ENCODE measurements around the gene TBX21.
"Not testable (repeated sequence)": the region's sequence is repeated elsewhere in the genome, so short reads cannot be mapped to it uniquely, and the experiment has no call there.

The TBX21 gene

GRCh38 chr17:47738178-47738577 is 5.1 kb downstream of the TBX21 start:
- Histone ChIP-seq H3K27me3 (replicated peaks; ENCODE audit: insufficient read depth, low read length) (peaks cover 18% of the 10 kb centered on the region), H3K9me3 (replicated peaks; ENCODE audit: insufficient read depth, low read length) (no peaks in the 10 kb centered on the region), H4K20me1 (ENCODE audit: insufficient read depth, low read length) (no peaks in the 10 kb centered on the region), H3K4me2 (ENCODE audit: low read depth, low read length) (no peak overlapping the region), H3K9ac (ENCODE audit: low read length) (no peak overlapping the region), H3K4me3 (ENCODE audit: low read length) (no peak overlapping the region), H2AFZ (ENCODE audit: low read length) (no peak overlapping the region), H3F3A (ENCODE audit: insufficient read depth, low read length) (no peaks in the 10 kb centered on the region), H3K79me2 (ENCODE audit: low read length) (no peaks in the 10 kb centered on the region), H3K36me3 (replicated peaks; ENCODE audit: insufficient read depth, low read length) (no peaks in the 10 kb centered on the region), H3K4me1 (ENCODE audit: low read length) (no peaks in the 10 kb centered on the region), H3K27ac (ENCODE audit: low read length) (no peak overlapping the region), H3K9me2 (replicated peaks; ENCODE audit: insufficient read depth, low read length) (no peaks in the 10 kb centered on the region)
- TF ChIP-seq EZH2 (optimal IDR thresholded peaks at IDR 0.05; ENCODE audit: low read depth, low read length) (no peak), EZH2phosphoT487 (IDR thresholded peaks at IDR 0.05; ENCODE audit: low read length) (no peak)
- DNase-seq = no peak

- H3F3A ChIP-seq (ENCODE audit: insufficient read depth, low read length) = no peaks in the 10 kb centered on the region
- no peak overlapping the region for H3K4me3 ChIP-seq (ENCODE audit: low read length)
- TF ChIP-seq EZH2phosphoT487 (IDR thresholded peaks at IDR 0.05; ENCODE audit: low read length) (no peak), EZH2 (optimal IDR thresholded peaks at IDR 0.05; ENCODE audit: low read depth, low read length) (no peak), CTCF (IDR thresholded peaks at IDR 0.05; ENCODE audit: low read length) (no peak)
- no peak overlapping the region for H3K27ac ChIP-seq (ENCODE audit: low read length)
- H2AFZ ChIP-seq (ENCODE audit: low read length) = no peak overlapping the region
- no peak for DNase-seq
- no peaks in the 10 kb centered on the region for H3K9me3 ChIP-seq (replicated peaks; ENCODE audit: insufficient read depth, low read length)
- H3K9me2 ChIP-seq (replicated peaks; ENCODE audit: insufficient read depth, low read length) = no peaks in the 10 kb centered on the region
- H3K4me2 ChIP-seq (ENCODE audit: low read depth, low read length) = no peak overlapping the region
- no peaks in the 10 kb centered on the region for H3K79me2 ChIP-seq (ENCODE audit: low read length)
- H4K20me1 ChIP-seq (ENCODE audit: insufficient read depth, low read length) = no peaks in the 10 kb centered on the region
- H3K4me1 ChIP-seq (ENCODE audit: low read length) = no peaks in the 10 kb centered on the region
- no peaks in the 10 kb centered on the region for H3K36me3 ChIP-seq (replicated peaks; ENCODE audit: insufficient read depth, low read length)
- H3K27me3 ChIP-seq (replicated peaks; ENCODE audit: insufficient read depth, low read length) = peaks cover 20% of the 10 kb centered on the region
- no peak overlapping the region for H3K9ac ChIP-seq (ENCODE audit: low read length)
Measured at GRCh38 chr17:47739150-47739549, 6.1 kb downstream of the TBX21 start.

GRCh38 chr17:47739945-47740344 is 6.9 kb downstream of the TBX21 start:
- not testable (repeated sequence) for H3K9me3 ChIP-seq (replicated peaks; ENCODE audit: insufficient read depth, low read length); H4K20me1 ChIP-seq (ENCODE audit: insufficient read depth, low read length); H3K36me3 ChIP-seq (replicated peaks; ENCODE audit: insufficient read depth, low read length); H3K4me1 ChIP-seq (ENCODE audit: low read length); H3K4me2 ChIP-seq (ENCODE audit: low read depth, low read length); H3F3A ChIP-seq (ENCODE audit: insufficient read depth, low read length); H3K4me3 ChIP-seq (ENCODE audit: low read length); H2AFZ ChIP-seq (ENCODE audit: low read length); H3K9ac ChIP-seq (ENCODE audit: low read length); DNase-seq; H3K9me2 ChIP-seq (replicated peaks; ENCODE audit: insufficient read depth, low read length); H3K27ac ChIP-seq (ENCODE audit: low read length); H3K79me2 ChIP-seq (ENCODE audit: low read length)
- peaks cover 25% of the 10 kb centered on the region for H3K27me3 ChIP-seq (replicated peaks; ENCODE audit: insufficient read depth, low read length)

DNA sequence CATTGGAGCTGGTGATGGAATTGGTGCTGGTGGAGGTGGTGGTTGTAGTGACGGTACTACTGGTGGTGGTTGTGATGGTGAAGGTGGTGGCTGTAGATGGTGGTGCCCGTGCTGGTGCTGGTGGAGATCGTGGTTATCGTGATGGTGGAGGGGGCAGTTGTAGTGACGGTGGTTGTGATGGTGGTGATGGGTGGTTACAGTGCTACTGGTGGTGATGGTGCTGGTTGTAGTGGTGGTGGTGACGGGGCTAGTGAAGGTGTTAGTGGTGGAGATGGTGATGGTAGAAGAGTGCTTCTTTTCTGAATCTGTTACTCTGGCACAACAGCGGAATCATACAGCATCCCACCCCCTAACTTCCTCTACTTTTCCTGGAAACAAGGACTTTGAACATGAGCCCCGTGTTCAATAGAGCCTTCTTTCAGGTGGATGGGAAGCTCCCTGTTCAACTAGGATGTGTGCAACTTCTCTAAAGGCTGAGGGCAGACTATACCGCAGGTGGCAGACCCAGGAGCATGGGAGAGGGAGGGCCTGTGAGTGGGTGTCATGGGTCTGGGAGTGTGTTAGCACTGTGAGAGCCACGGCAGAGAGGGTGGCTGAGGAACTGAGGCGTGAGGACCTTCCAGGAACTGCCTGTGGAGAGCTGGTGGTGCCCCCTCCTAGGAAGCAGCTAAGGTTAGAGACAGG is 8.2 kb downstream of the TBX21 start:
- H3K27ac ChIP-seq (ENCODE audit: low read length) = no peak overlapping the region
- H3K9ac ChIP-seq (ENCODE audit: low read length) = no peak overlapping the region
- H2AFZ ChIP-seq (ENCODE audit: low read length) = no peak overlapping the region
- no peaks in the 10 kb centered on the region for H3F3A ChIP-seq (ENCODE audit: insufficient read depth, low read length)
- H3K36me3 ChIP-seq (replicated peaks; ENCODE audit: insufficient read depth, low read length) = no peaks in the 10 kb centered on the region
- H3K4me3 ChIP-seq (ENCODE audit: low read length) = no peak overlapping the region
- no peak for DNase-seq
- H3K79me2 ChIP-seq (ENCODE audit: low read length) = no peaks in the 10 kb centered on the region
- H3K27me3 ChIP-seq (replicated peaks; ENCODE audit: insufficient read depth, low read length) = peaks cover 31% of the 10 kb centered on the region
- TF ChIP-seq CTCF (IDR thresholded peaks at IDR 0.05; ENCODE audit: low read length) (no peak), EZH2phosphoT487 (IDR thresholded peaks at IDR 0.05; ENCODE audit: low read length) (no peak)
- H3K4me1 ChIP-seq (ENCODE audit: low read length) = no peaks in the 10 kb centered on the region
- H4K20me1 ChIP-seq (ENCODE audit: insufficient read depth, low read length) = no peaks in the 10 kb centered on the region
- no peaks in the 10 kb centered on the region for H3K9me3 ChIP-seq (replicated peaks; ENCODE audit: insufficient read depth, low read length)
- no peaks in the 10 kb centered on the region for H3K9me2 ChIP-seq (replicated peaks; ENCODE audit: insufficient read depth, low read length)
- H3K4me2 ChIP-seq (ENCODE audit: low read depth, low read length) = no peak overlapping the region
